HG03159 (cell line): ENCODE results near the gene PTMA.
"Not testable (repeated sequence)": the region's sequence is repeated elsewhere in the genome, so short reads cannot be mapped to it uniquely, and the experiment has no call there.

Experiments used
- ATAC-seq: cut with Tn5 transposase; IDR thresholded peaks from one replicate; pipeline ENCODE4 v1.9.1; 2021; ENCODE audit warnings: mild to moderate bottlenecking, moderate library complexity; ENCODE audit not compliant: unreplicated experiment

The PTMA gene

GRCh38 chr2:231707927-231708772 is at the start of gene PTMA:
TSS of gene PTMA (plus strand) at chr2:231708525. CDS start at chr2:231708707, 182 bp downstream.
- ATAC-seq, result peak; percentile 52

- ATAC-seq, result not testable (repeated sequence)
Observed at GRCh38 chr2:231660073-231660472, 48.3 kb upstream of the PTMA start.

GRCh38 chr2:231660860-231661259 is 47.5 kb upstream of the PTMA start:
- no peak for ATAC-seq

GRCh38 chr2:231661422-231662027 is 46.8 kb upstream of the PTMA start:
- ATAC-seq, result no peak

GRCh38 chr2:231662028-231662810 is 46.1 kb upstream of the PTMA start:
- peak; percentile 68 for ATAC-seq

- ATAC-seq, result no peak
Observed at GRCh38 chr2:231662811-231663457, 45.4 kb upstream of the PTMA start.

GRCh38 chr2:231663458-231664212 is 44.7 kb upstream of the PTMA start:
- no peak for ATAC-seq

GRCh38 chr2:231664727-231665126 is 43.6 kb upstream of the PTMA start:
- ATAC-seq, result no peak

- no peak for ATAC-seq
Observed at GRCh38 chr2:231665245-231666170, 42.8 kb upstream of the PTMA start.

- ATAC-seq, result peak; percentile 27
Observed at GRCh38 chr2:231666171-231667095, 41.9 kb upstream of the PTMA start.

GRCh38 chr2:231667096-231667427 is 41.3 kb upstream of the PTMA start:
- no peak for ATAC-seq

GRCh38 chr2:231667496-231667895 is 40.8 kb upstream of the PTMA start:
- ATAC-seq, result no peak

- no peak for ATAC-seq
Observed at GRCh38 chr2:231668981-231669380, 39.3 kb upstream of the PTMA start.

GRCh38 chr2:231671270-231672050 is 36.9 kb upstream of the PTMA start:
- peak; percentile 34 for ATAC-seq

GRCh38 chr2:231672617-231673347 is 35.5 kb upstream of the PTMA start:
- peak; percentile 41 for ATAC-seq

- ATAC-seq, result no peak
Observed at GRCh38 chr2:231673348-231673770, 35.0 kb upstream of the PTMA start.
